K562 (cell line): ENCODE results near the gene HKDC1. TPM values are rescaled to one million over a fixed set of nuclear protein-coding genes. Genes with fewer than 3 reads are reported as not detected.

Experiments used
- HLTF ChIP-seq: fragments of 450-650 bp; IDR thresholded peaks from 2 replicates; pipeline ENCODE4 v1.6.1; 2016
- HNRNPK ChIP-seq: fragments of 200-400 bp; formaldehyde crosslinking; IDR thresholded peaks from one replicate; pipeline ENCODE4 v1.6.1; 2018; ENCODE audit warnings: mild to moderate bottlenecking, low read depth, low read length; ENCODE audit not compliant: poor library complexity, severe bottlenecking
- NFIC ChIP-seq: fragments of 450-650 bp; IDR thresholded peaks from 2 replicates; pipeline ENCODE4 v1.6.1; 2017; ENCODE audit warnings: mild to moderate bottlenecking, inconsistent platforms
- NR2F6 ChIP-seq: fragments of 450-650 bp; formaldehyde crosslinking; IDR thresholded peaks from 2 replicates; pipeline ENCODE4 v1.4.0; 2020; ENCODE audit warnings: mild to moderate bottlenecking
- UBTF ChIP-seq, 2 experiments: IDR thresholded peaks; 2 replicates each; pipeline ENCODE4 v1.6.1; 2012; ENCODE audit warnings: improper control_type of control experiment in 2 of 2, low read depth in 2 of 2, low read length in 2 of 2, borderline replicate concordance in 1 of 2
- ZBTB8A ChIP-seq: fragments of 450-650 bp; IDR thresholded peaks from 2 replicates; pipeline ENCODE4 v1.6.1; 2018; ENCODE audit warnings: mild to moderate bottlenecking, moderate library complexity; ENCODE audit not compliant: partially characterized antibody
- ZFX ChIP-seq: sonication (generic); formaldehyde crosslinking; IDR thresholded peaks from 2 replicates; pipeline ENCODE4 v1.8.0; 2022; ENCODE audit warnings: mild to moderate bottlenecking, missing genetic modification reagents, moderate library complexity
- ZNF146 ChIP-seq: IDR thresholded peaks from one replicate; pipeline ENCODE4 v1.6.1; 2018; ENCODE audit warnings: missing compliant biosample characterization; ENCODE audit not compliant: unreplicated experiment
- polyA plus RNA-seq, 8 experiments: library from polyadenylated mRNA; depleted of rRNA in 4 of 8; stranded (reverse) in 5 of 8; unstranded in 3 of 8; fragments of >200 nt; fragmentation: Nextera tagmentation in 2 of 8; fragmentation: Illumina TruSeq in 1 of 8; extraction: Ambion mirVana in 2 of 8; extraction: Trizol in 1 of 8; gene quantifications; 2 replicates each; pipeline versions ENCODE4 v1.2.1 to v1.2.3, GENCODE V29; 2011 to 2014; ENCODE audit warnings: inconsistent platforms in 1 of 8, missing spikeins in 1 of 8
- total RNA-seq, 7 experiments: library from RNA; depleted of rRNA in 6 of 7; stranded (reverse); fragments of >200 nt in 6 of 7; fragmentation: Illumina TruSeq in 2 of 7; extraction: Trizol in 2 of 7; gene quantifications; 2 replicates each; pipeline versions ENCODE4 v1.2.1 to v1.2.3, GENCODE V29; 2011 to 2021; ENCODE audit warnings: low replicate concordance in 1 of 7
- TF ChIP-seq, protein P1 (sequence below), 2 experiments: fragments of 450-650 bp in 1 of 2; sonication (generic) in 1 of 2; formaldehyde crosslinking; conservative IDR thresholded peaks; 2 replicates each; pipeline versions ENCODE4 v1.4.0 to v1.8.1; 2020 to 2022; ENCODE audit warnings: mild to moderate bottlenecking in 1 of 2, missing genetic modification reagents in 1 of 2

Gene HKDC1
- total and polyA plus RNA-seq, 9 of the 15 experiments (the other 6 are each of a cell fraction or from before 2014, with no cell fraction given) = 0.04 to 0.22 (median 0.11) TPM; not detected in 5

DNA sequence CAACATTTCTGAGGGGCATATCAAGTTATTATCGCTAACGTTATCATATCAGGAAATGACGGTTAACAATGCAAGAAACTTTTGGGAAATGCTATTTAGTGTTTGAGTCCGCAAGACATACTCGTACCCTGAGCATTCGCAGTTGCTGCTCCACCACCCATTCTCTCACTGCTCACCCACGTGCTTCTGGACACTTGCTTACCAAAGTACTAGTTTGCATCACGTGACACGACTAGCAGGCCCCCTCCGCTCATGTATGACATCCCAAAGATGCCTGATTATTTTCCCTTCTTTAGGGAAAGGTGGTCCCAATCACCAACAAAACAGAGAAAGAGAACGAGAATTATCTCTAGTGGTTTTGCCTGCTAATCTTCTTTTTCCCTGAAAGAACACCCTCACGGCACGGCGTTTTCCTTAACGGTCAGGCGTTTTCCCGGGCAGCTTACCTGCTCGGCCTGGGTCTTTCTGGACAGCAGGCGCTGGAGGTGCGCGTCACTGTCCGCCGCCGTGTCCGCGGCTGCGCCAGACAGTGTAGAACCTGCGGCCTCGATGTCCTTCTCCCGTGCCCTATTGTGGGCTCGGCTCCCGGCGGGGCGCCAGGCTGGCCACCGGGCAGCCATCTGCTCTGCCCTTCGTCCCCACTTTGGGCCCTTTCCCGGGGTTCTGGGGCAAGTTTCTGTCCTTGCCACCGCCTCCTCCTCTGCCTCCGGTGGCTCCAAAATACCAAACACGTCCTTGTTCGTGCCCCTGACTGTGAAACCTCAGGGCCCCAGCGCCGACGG is 40.2 kb upstream of the HKDC1 start, which contains the start of gene SUPV3L1 (continued):
- TF ChIP-seq, protein P1, sequence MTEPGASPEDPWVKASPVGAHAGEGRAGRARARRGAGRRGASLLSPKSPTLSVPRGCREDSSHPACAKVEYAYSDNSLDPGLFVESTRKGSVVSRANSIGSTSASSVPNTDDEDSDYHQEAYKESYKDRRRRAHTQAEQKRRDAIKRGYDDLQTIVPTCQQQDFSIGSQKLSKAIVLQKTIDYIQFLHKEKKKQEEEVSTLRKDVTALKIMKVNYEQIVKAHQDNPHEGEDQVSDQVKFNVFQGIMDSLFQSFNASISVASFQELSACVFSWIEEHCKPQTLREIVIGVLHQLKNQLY (CRISPR knock-in tag; conservative IDR thresholded peaks at IDR 0.05) = peak in 1 of 2 experiments; percentile 85; a peak in 2 of 4 replicates
- TF ChIP-seq ZBTB8A (no peak), UBTF (IDR thresholded peaks at IDR 0.05; ENCODE audit: borderline replicate concordance in 1 of 2, low read depth in 2 of 2, low read length in 2 of 2) (peak; percentile 40 to 57; a peak in 1 of 4 replicates), HLTF (0 out of 2 replicates have a peak, but pooled peaks have one; percentile 61), HNRNPK (no peak), ZFX (peak; percentile 95), ZNF146 (CRISPR knock-in tag) (no peak), NFIC (peak; percentile 53), NR2F6 (CRISPR knock-in tag) (0 out of 2 replicates have a peak, but pooled peaks have one; percentile 50)
